SK-N-SH treated with all-trans-retinoic acid at 6 μM for 48 hours (cell line): ENCODE measurements around the gene TNIP1.

Experiments used
- ARNTL ChIP-seq: fragments of 450-650 bp; formaldehyde crosslinking; IDR thresholded peaks from 2 replicates; pipeline ENCODE4 v1.5.0; 2020; ENCODE audit warnings: low read depth, mild to moderate bottlenecking, moderate library complexity, borderline replicate concordance
- OSR1 ChIP-seq: fragments of 250-450 bp; sonication (Bioruptor Pico); IDR thresholded peaks from 2 replicates; pipeline ENCODE4 v1.8.0; 2022; ENCODE audit warnings: moderate library complexity, mild to moderate bottlenecking, inconsistent platforms
- RARB ChIP-seq: fragments of 250-450 bp; sonication (Bioruptor Pico); IDR thresholded peaks from 2 replicates; pipeline ENCODE4 v1.8.0; 2021; ENCODE audit warnings: mild to moderate bottlenecking, moderate library complexity
- TCF4 ChIP-seq: fragments of 250-450 bp; sonication (Bioruptor Pico); IDR thresholded peaks from 2 replicates; pipeline ENCODE4 v1.8.0; 2021; ENCODE audit warnings: mild to moderate bottlenecking, moderate library complexity, borderline replicate concordance
- TOX ChIP-seq: fragments of 250-450 bp; sonication (Bioruptor Pico); IDR thresholded peaks from 2 replicates; pipeline ENCODE4 v1.8.0; 2021; ENCODE audit warnings: mild to moderate bottlenecking, moderate library complexity, borderline replicate concordance
- ZC3H10 ChIP-seq: fragments of 250-450 bp; sonication (Bioruptor Pico); IDR thresholded peaks from 2 replicates; pipeline ENCODE4 v1.5.1; 2021; ENCODE audit warnings: mild to moderate bottlenecking, moderate library complexity
- ZFP3 ChIP-seq: fragments of 250-450 bp; sonication (Bioruptor Pico); IDR thresholded peaks from 2 replicates; pipeline ENCODE4 v1.5.0; 2020; ENCODE audit warnings: mild to moderate bottlenecking, moderate library complexity
- ZFP30 ChIP-seq: fragments of 450-650 bp; formaldehyde crosslinking; IDR thresholded peaks from 2 replicates; pipeline ENCODE4 v1.5.0; 2022; ENCODE audit warnings: mild to moderate bottlenecking, moderate library complexity
- ZNF565 ChIP-seq: fragments of 450-650 bp; formaldehyde crosslinking; conservative IDR thresholded peaks from 2 replicates; pipeline ENCODE4 v1.5.0; 2020; ENCODE audit warnings: low read depth, mild to moderate bottlenecking, moderate library complexity
- ZNF70 ChIP-seq: fragments of 450-650 bp; formaldehyde crosslinking; IDR thresholded peaks from 2 replicates; pipeline ENCODE4 v1.5.0; 2020; ENCODE audit warnings: mild to moderate bottlenecking, moderate library complexity
- ZNF8 ChIP-seq: fragments of 450-650 bp; formaldehyde crosslinking; IDR thresholded peaks from 2 replicates; pipeline ENCODE4 v1.5.0; 2020; ENCODE audit warnings: mild to moderate bottlenecking, moderate library complexity
- TF ChIP-seq, protein P1 (sequence below): fragments of 250-450 bp; sonication (Bioruptor Pico); IDR thresholded peaks from 2 replicates; pipeline ENCODE4 v1.8.0; 2020; ENCODE audit warnings: mild to moderate bottlenecking, moderate library complexity, borderline replicate concordance
- TF ChIP-seq, protein P2 (sequence below): fragments of 250-450 bp; sonication (Bioruptor Pico); IDR thresholded peaks from 2 replicates; pipeline ENCODE4 v1.5.1; 2020; ENCODE audit warnings: low read depth, mild to moderate bottlenecking, moderate library complexity

DNA sequence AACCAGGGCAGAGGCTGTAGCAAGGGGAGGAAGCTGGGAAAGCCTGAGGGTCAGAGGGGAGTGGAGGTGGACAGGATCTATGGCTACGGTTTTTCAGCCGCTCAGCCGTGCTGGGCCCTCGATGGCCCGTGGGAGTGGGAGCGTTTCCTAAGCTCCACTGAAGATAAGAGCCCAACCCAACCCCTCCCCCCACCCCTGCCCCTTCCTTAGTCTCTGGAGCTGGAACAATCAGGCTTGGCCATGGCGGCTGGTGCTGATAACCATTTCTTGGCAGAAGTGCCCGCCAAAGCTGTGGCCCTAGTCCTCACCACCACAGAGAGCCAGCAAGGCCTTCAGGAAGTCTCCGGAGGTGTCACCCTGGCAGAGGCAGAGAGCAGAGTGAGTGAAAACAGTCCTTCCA lies 20.3 kb upstream of the TNIP1 start:
- TF ChIP-seq ZFP30 (CRISPR knock-in tag) (no peak), RARB (CRISPR knock-in tag) (no peak), ZNF8 (CRISPR knock-in tag) (no peak), OSR1 (CRISPR knock-in tag) (no peak), ZNF565 (CRISPR knock-in tag) (no peak), TOX (CRISPR knock-in tag) (no peak), TCF4 (CRISPR knock-in tag) (no peak), ZNF70 (no peak), ARNTL (no peak), ZC3H10 (CRISPR knock-in tag) (no peak), ZFP3 (no peak)
- TF ChIP-seq, protein P1, sequence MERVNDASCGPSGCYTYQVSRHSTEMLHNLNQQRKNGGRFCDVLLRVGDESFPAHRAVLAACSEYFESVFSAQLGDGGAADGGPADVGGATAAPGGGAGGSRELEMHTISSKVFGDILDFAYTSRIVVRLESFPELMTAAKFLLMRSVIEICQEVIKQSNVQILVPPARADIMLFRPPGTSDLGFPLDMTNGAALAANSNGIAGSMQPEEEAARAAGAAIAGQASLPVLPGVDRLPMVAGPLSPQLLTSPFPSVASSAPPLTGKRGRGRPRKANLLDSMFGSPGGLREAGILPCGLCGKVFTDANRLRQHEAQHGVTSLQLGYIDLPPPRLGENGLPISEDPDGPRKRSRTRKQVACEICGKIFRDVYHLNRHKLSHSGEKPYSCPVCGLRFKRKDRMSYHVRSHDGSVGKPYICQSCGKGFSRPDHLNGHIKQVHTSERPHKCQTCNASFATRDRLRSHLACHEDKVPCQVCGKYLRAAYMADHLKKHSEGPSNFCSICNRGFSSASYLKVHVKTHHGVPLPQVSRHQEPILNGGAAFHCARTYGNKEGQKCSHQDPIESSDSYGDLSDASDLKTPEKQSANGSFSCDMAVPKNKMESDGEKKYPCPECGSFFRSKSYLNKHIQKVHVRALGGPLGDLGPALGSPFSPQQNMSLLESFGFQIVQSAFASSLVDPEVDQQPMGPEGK (CRISPR knock-in tag): no peak
- TF ChIP-seq, protein P2, sequence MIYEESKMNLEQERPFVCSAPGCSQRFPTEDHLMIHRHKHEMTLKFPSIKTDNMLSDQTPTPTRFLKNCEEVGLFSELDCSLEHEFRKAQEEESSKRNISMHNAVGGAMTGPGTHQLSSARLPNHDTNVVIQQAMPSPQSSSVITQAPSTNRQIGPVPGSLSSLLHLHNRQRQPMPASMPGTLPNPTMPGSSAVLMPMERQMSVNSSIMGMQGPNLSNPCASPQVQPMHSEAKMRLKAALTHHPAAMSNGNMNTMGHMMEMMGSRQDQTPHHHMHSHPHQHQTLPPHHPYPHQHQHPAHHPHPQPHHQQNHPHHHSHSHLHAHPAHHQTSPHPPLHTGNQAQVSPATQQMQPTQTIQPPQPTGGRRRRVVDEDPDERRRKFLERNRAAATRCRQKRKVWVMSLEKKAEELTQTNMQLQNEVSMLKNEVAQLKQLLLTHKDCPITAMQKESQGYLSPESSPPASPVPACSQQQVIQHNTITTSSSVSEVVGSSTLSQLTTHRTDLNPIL: no peak
